Small intestine (tissue), 7 donors: ENCODE data around the gene C19orf12. TPM values are rescaled to one million over a fixed set of nuclear protein-coding genes. Genes with fewer than 3 reads are reported as not detected.
A peak's percentile ranks its signal among the peaks of the same experiment; 100 is the strongest.

Experiments used
- DNase-seq, 2 donors: peaks; one replicate each; pipeline versions ENCODE4 v3.0.0 to v3.0.0-alpha.2; 2013
- FAIRE-seq: peaks from 2 replicates; lab custom pipeline; 2012; peaks lifted over from hg19 to GRCh38; lab: Jason Lieb, UNC
- H3K27ac ChIP-seq, 3 donors: one replicate each; pipeline ENCODE4 v1.5.1; 2013; ENCODE audit warnings: low read length in 2 of 3, mild to moderate bottlenecking in 2 of 3, control low read depth in 1 of 3, inconsistent platforms in 1 of 3, low read depth in 1 of 3, moderate library complexity in 1 of 3
- H3K27me3 ChIP-seq, 3 donors: one replicate each; pipeline ENCODE4 v1.6.1; 2013; ENCODE audit warnings: low read length in 3 of 3, inconsistent platforms in 1 of 3; ENCODE audit not compliant: control insufficient read depth in 3 of 3, insufficient read depth in 3 of 3
- H3K36me3 ChIP-seq, 3 donors: one replicate each; pipeline ENCODE4 v1.6.1; 2013; ENCODE audit warnings: low read length in 3 of 3, inconsistent platforms in 1 of 3, low read depth in 1 of 3, mild to moderate bottlenecking in 1 of 3, moderate library complexity in 1 of 3; ENCODE audit not compliant: control insufficient read depth in 3 of 3, insufficient read depth in 2 of 3
- H3K4me1 ChIP-seq, 3 donors: one replicate each; pipeline ENCODE4 v1.6.1; 2013; ENCODE audit warnings: low read length in 2 of 3, inconsistent platforms in 1 of 3, low read depth in 1 of 3, mild to moderate bottlenecking in 1 of 3, moderate library complexity in 1 of 3; ENCODE audit not compliant: control insufficient read depth in 3 of 3, insufficient read depth in 2 of 3
- H3K4me3 ChIP-seq, 3 donors: one replicate each; pipeline ENCODE4 v1.5.1; 2013; ENCODE audit warnings: low read length in 3 of 3, control low read depth in 1 of 3, inconsistent platforms in 1 of 3, low read depth in 1 of 3, mild to moderate bottlenecking in 1 of 3, moderate library complexity in 1 of 3
- H3K9me3 ChIP-seq, 2 donors: one replicate each; pipeline ENCODE4 v1.6.1; 2013; ENCODE audit warnings: low read depth in 1 of 2, low read length in 1 of 2; ENCODE audit not compliant: control insufficient read depth in 2 of 2, insufficient read depth in 1 of 2
- whole genome bisulfite sequencing, 3 donors: extraction: QIAGEN DNeasy Blood & Tissue Kit; methylation state at CpG; one replicate each; pipeline ENCODE4 v1.1.7; 2013; 5-methylcytosine and 5-hydroxymethylcytosine counted together
- polyA plus RNA-seq, 4 donors: library from polyadenylated mRNA; stranded (reverse) in 3 of 4; unstranded in 1 of 4; fragments of 200-250 nt in 3 of 4; fragments of 120-200 nt in 1 of 4; gene quantifications; one replicate each; pipeline versions ENCODE4 v1.2.1 to v1.2.3, GENCODE V29; 2013
- donor health status: healthy with polysubstance abuse.
- donor health status: control.
- donor health status: control.
- donor health status: Bipolar disorder and iron deficiency.
- donor health status: healthy.

The C19orf12 gene
- polyA plus RNA-seq, 4 donors = 19.0 to 26.2 (median 21.3) TPM

GRCh38 chr19:29699861-29700260 is 15.2 kb downstream of the C19orf12 start:
- Histone ChIP-seq H3K36me3 (peaks cover 3 to 16% (median 3%) of the 10 kb centered on the region in 3 donors), H3K27ac (no peak overlapping the region), H3K9me3 (no peaks in the 10 kb centered on the region), H3K4me3 (no peak overlapping the region), H3K4me1 (no peaks in the 10 kb centered on the region), H3K27me3 (no peaks in the 10 kb centered on the region)
- FAIRE-seq (no peak), DNase-seq (no peak)
- WGBS, 3 donors = 82 to 85% (median 83%) methylated on average over 5 of the region's 5 CpGs

GRCh38 chr19:29697523-29698261 is 17.4 kb downstream of the C19orf12 start:
- no peak for FAIRE-seq
- no peak overlapping the region for H3K27ac ChIP-seq
- no peak for DNase-seq
- no peak overlapping the region for H3K4me3 ChIP-seq
- 76 to 84% (median 78%) methylated on average over 6 to 10 of the region's 10 CpGs for WGBS, 3 donors
- no peaks in the 10 kb centered on the region for H3K9me3 ChIP-seq
- no peaks in the 10 kb centered on the region for H3K27me3 ChIP-seq
- H3K4me1 ChIP-seq = no peaks in the 10 kb centered on the region
- peaks cover 3 to 8% (median 3%) of the 10 kb centered on the region in 3 donors for H3K36me3 ChIP-seq

GRCh38 chr19:29696565-29696846 is 18.6 kb downstream of the C19orf12 start:
- WGBS, 3 donors = 43 to 90% (median 78%) methylated on average over 2 of the region's 2 CpGs
- FAIRE-seq = no peak
- H3K27ac ChIP-seq = no peak overlapping the region

GRCh38 chr19:29695765-29696564 is 19.1 kb downstream of the C19orf12 start:
- DNase-seq (no peak), FAIRE-seq (no peak)
- Histone ChIP-seq H3K36me3 (no peaks in the 10 kb centered on the region), H3K27ac (no peak overlapping the region), H3K4me3 (no peak overlapping the region), H3K9me3 (peaks cover 0 to 3% of the 10 kb centered on the region in 2 donors), H3K4me1 (no peaks in the 10 kb centered on the region), H3K27me3 (no peaks in the 10 kb centered on the region)
- WGBS, 3 donors = 82 to 91% (median 90%) methylated on average over 6 of the region's 6 CpGs

More at GRCh38 chr19:29696565-29696846, 18.6 kb downstream of the C19orf12 start:
- H3K36me3 ChIP-seq = no peaks in the 10 kb centered on the region
- no peaks in the 10 kb centered on the region for H3K4me1 ChIP-seq
- H3K27me3 ChIP-seq = no peaks in the 10 kb centered on the region
- no peak for DNase-seq
- H3K9me3 ChIP-seq = no peaks in the 10 kb centered on the region
- H3K4me3 ChIP-seq = no peak overlapping the region

GRCh38 chr19:29694669-29695627 is 20.1 kb downstream of the C19orf12 start:
- 71 to 74% (median 71%) methylated on average over 18 to 19 of the region's 19 CpGs for WGBS, 3 donors
- Histone ChIP-seq H3K27me3 (no peaks in the 10 kb centered on the region), H3K9me3 (peaks cover 0 to 9% of the 10 kb centered on the region in 2 donors), H3K4me1 (no peaks in the 10 kb centered on the region), H3K36me3 (no peaks in the 10 kb centered on the region), H3K27ac (no peak overlapping the region), H3K4me3 (no peak overlapping the region)
- no peak for FAIRE-seq
- DNase-seq = peak; percentile 74 to 83

GRCh38 chr19:29694161-29694560 is 20.9 kb downstream of the C19orf12 start:
- Histone ChIP-seq H3K4me1 (no peaks in the 10 kb centered on the region), H3K36me3 (no peaks in the 10 kb centered on the region), H3K27me3 (no peaks in the 10 kb centered on the region), H3K4me3 (no peak overlapping the region), H3K27ac (no peak overlapping the region), H3K9me3 (peaks cover 0 to 9% of the 10 kb centered on the region in 2 donors)
- FAIRE-seq (no peak), DNase-seq (no peak)
- 87 to 96% (median 92%) methylated on average over 5 of the region's 5 CpGs for WGBS, 3 donors

GRCh38 chr19:29690842-29691241 is 24.2 kb downstream of the C19orf12 start:
- DNase-seq (peak in 1 of 2 donors; percentile 44), FAIRE-seq (no peak)

More at GRCh38 chr19:29690842-29691241, 24.2 kb downstream of the C19orf12 start:
- Histone ChIP-seq H3K27ac (no peak overlapping the region), H3K9me3 (peaks cover 0 to 9% of the 10 kb centered on the region in 2 donors), H3K27me3 (no peaks in the 10 kb centered on the region), H3K36me3 (no peaks in the 10 kb centered on the region), H3K4me1 (no peaks in the 10 kb centered on the region), H3K4me3 (no peak overlapping the region)
- WGBS, 3 donors = 52 to 56% (median 52%) methylated on average over 2 of the region's 2 CpGs
